ENCODE results near the gene ANKRD55. TPM values are rescaled to one million over a fixed set of nuclear protein-coding genes. Genes with fewer than 3 reads are reported as not detected.
A peak's percentile ranks its signal among the peaks of the same experiment; 100 is the strongest.

ANKRD55 gene
- total and polyA plus RNA-seq, 2 of the 8 experiments (the other 6 are each of a cell fraction or from before 2014, with no cell fraction given) = not detected

- Histone ChIP-seq H2BK20ac (ENCODE audit: low read length) (no peak overlapping the region), H3K27ac (ENCODE audit: low read depth, low read length) (no peak overlapping the region), H2AK5ac (ENCODE audit: low read depth, low read length) (no peak overlapping the region), H2BK120ac (replicated peaks; ENCODE audit: low read depth, low read length) (no peak overlapping the region), H3K27me3 (replicated peaks in 1 of 4; ENCODE audit: control insufficient read depth in 3 of 4, extremely low read depth in 1 of 4, insufficient read depth in 3 of 4, low read length in 3 of 4) (no peaks in the 10 kb centered on the region; a peak in 1 of 7 replicates), H2BK15ac (ENCODE audit: low read length) (no peak overlapping the region), H3K79me2 (ENCODE audit: control insufficient read depth in 1 of 2, insufficient read depth in 2 of 2, low read length in 2 of 2) (no peaks in the 10 kb centered on the region), H3K36me3 (ENCODE audit: control insufficient read depth in 2 of 4, insufficient read depth in 4 of 4, low read length in 3 of 4) (no peaks in the 10 kb centered on the region; a peak in 1 of 8 replicates), H3K23me2 (ENCODE audit: low read depth, low read length) (no peaks in the 10 kb centered on the region), H3K23ac (ENCODE audit: insufficient read length) (no peak overlapping the region), H3K4me2 (ENCODE audit: insufficient read depth in 1 of 2, low read depth in 2 of 2, low read length in 2 of 2) (no peak overlapping the region), H2BK5ac (ENCODE audit: low read depth, low read length) (no peak overlapping the region), H3K4ac (replicated peaks; ENCODE audit: insufficient read length, low read depth, low read length) (no peak overlapping the region), H3K4me1 (replicated peaks in 1 of 4; ENCODE audit: control insufficient read depth in 3 of 4, insufficient read depth in 4 of 4, low read length in 3 of 4) (no peaks in the 10 kb centered on the region), H3K18ac (ENCODE audit: extremely low read depth, low read length) (no peak overlapping the region), H3K56ac (replicated peaks; ENCODE audit: insufficient read length, low read depth, low read length) (no peak overlapping the region), H3K4me3 (ENCODE audit: extremely low read depth in 1 of 4, insufficient read depth in 2 of 4, low read depth in 3 of 4, low read length in 4 of 4) (no peak overlapping the region), H4K5ac (ENCODE audit: insufficient read length, low read depth, low read length) (no peak overlapping the region), H3K9me3 (ENCODE audit: insufficient read depth in 2 of 2, low read depth in 1 of 2, low read length in 1 of 2) (no peaks in the 10 kb centered on the region), H3K9ac (replicated peaks in 1 of 4; ENCODE audit: extremely low read depth in 1 of 4, low read depth in 3 of 4, low read length in 3 of 4) (no peak overlapping the region), H4K20me1 (replicated peaks in 1 of 2; ENCODE audit: control insufficient read depth in 1 of 2, insufficient read depth in 2 of 2, low read length in 2 of 2) (no peaks in the 10 kb centered on the region), H3K79me1 (ENCODE audit: low read depth, low read length) (no peaks in the 10 kb centered on the region), H3K14ac (ENCODE audit: insufficient read length) (no peak overlapping the region), H4K8ac (ENCODE audit: extremely low read depth, insufficient read depth, low read length) (no peak overlapping the region), H2AFZ (ENCODE audit: low read length) (peak overlapping the region; percentile 49; the same call in 1 of the 2 replicates), H2BK12ac (ENCODE audit: low read depth, low read length) (no peak overlapping the region), H4K91ac (replicated peaks; ENCODE audit: insufficient read length, low read length) (no peak overlapping the region)
- DNase-seq (ENCODE audit: low read depth in 1 of 2, low spot score in 2 of 2) = no peak
- 87% methylated on average over 4 of the region's 4 CpGs; no CpG with 5 or more reads in 1 of the 2 experiments for whole genome bisulfite sequencing, 2 experiments (ENCODE audit: extremely low coverage in 1 of 2, insufficient coverage in 1 of 2, insufficient read length in 1 of 2, insufficient replicate concordance in 2 of 2, low coverage in 1 of 2, low lambda C conversion rate in 2 of 2, missing lambda C conversion rate in 1 of 2)
- ChIA-PET CTCF (ENCODE audit: partially characterized antibody) (interaction anchor here (1.1 to 1.4 kb wide), 3 partner anchors 11 to 211 kb away, joined by 3 to 4 read pairs (median 3); no protein-coding TSS in a partner anchor), POLR2A (ENCODE audit: partially characterized antibody) (no interaction called here)
- no peak for FAIRE-seq
- TF ChIP-seq SUZ12 (IDR thresholded peaks at IDR 0.05; ENCODE audit: low read length) = no peak
- no peak for TF ChIP-seq RXRA (IDR thresholded peaks at IDR 0.05; ENCODE audit: insufficient read depth, low read depth, low read length)
- TF ChIP-seq ASH2L (IDR thresholded peaks at IDR 0.05; ENCODE audit: low read length) = no peak
- TF ChIP-seq CEBPB (IDR thresholded peaks at IDR 0.05; ENCODE audit: low read depth, low read length) = no peak
- no peak for TF ChIP-seq BACH1 (IDR thresholded peaks at IDR 0.05; ENCODE audit: low read length)
- TF ChIP-seq CHD1 (IDR thresholded peaks at IDR 0.05; ENCODE audit: low read depth, low read length) = no peak
- no peak for TF ChIP-seq CHD2 (IDR thresholded peaks at IDR 0.05; ENCODE audit: low read length)
- no peak for TF ChIP-seq RFX5 (IDR thresholded peaks at IDR 0.05; ENCODE audit: borderline replicate concordance, low read depth, low read length)
- no peak for TF ChIP-seq SP1 (IDR thresholded peaks at IDR 0.05; ENCODE audit: low read depth, low read length)
- TF ChIP-seq GABPA (IDR thresholded peaks at IDR 0.05; ENCODE audit: borderline replicate concordance, insufficient read depth, low read length) = no peak
- TF ChIP-seq TAF1 (IDR thresholded peaks at IDR 0.05; ENCODE audit: low read depth, low read length) = no peak
These were observed 85.4 kb downstream of the ANKRD55 start for GRCh38 chr5:56147659-56148230.
